AG09309 (cell line): ENCODE measurements around the gene DRC1.

Experiments used
- DNase-seq: peaks from one replicate; pipeline ENCODE4 v3.0.0-alpha.2; 2010; ENCODE audit warnings: low read depth
- H3K4me3 ChIP-seq: 2 replicates; pipeline ENCODE4 v1.5.1; 2011; ENCODE audit warnings: mild to moderate bottlenecking, low read depth, low read length, moderate library complexity; ENCODE audit not compliant: control insufficient read depth
- CTCF ChIP-seq: IDR thresholded peaks from 2 replicates; pipeline ENCODE4 v1.5.1; 2011; ENCODE audit warnings: mild to moderate bottlenecking, low read depth, low read length, inconsistent platforms; ENCODE audit not compliant: insufficient read depth, control insufficient read depth; ENCODE audit errors: missing control alignments

The DRC1 gene

GRCh38 chr2:26396734-26397298 lies 4.9 kb upstream of the DRC1 start:
- TF ChIP-seq CTCF, result no peak
- no peak for DNase-seq
- no peak overlapping the region for H3K4me3 ChIP-seq

- no peak for TF ChIP-seq CTCF
- DNase-seq, result no peak
- no peak overlapping the region for H3K4me3 ChIP-seq
Observed at GRCh38 chr2:26399771-26400376, 1.8 kb upstream of the DRC1 start.

GRCh38 chr2:26400723-26401122 lies 997 bp upstream of the DRC1 start:
- no peak overlapping the region for H3K4me3 ChIP-seq
- DNase-seq, result no peak
- no peak for TF ChIP-seq CTCF

- DNase-seq, result no peak
- no peak for TF ChIP-seq CTCF
- no peak overlapping the region for H3K4me3 ChIP-seq
Observed at GRCh38 chr2:26407526-26407925, 5.8 kb downstream of the DRC1 start.

- no peak for DNase-seq
- H3K4me3 ChIP-seq, result no peak overlapping the region
- TF ChIP-seq CTCF, result no peak
Observed at GRCh38 chr2:26409785-26410184, 8.1 kb downstream of the DRC1 start.

GRCh38 chr2:26410764-26411243 lies 9.1 kb downstream of the DRC1 start:
- TF ChIP-seq CTCF, result no peak
- no peak for DNase-seq
- no peak overlapping the region for H3K4me3 ChIP-seq
